RWPE1 (cell line): ENCODE results near the gene DOCK4.

Experiments
- CTCF ChIA-PET: fragments of 350-600 bp; sonication (Branson Sonifier 250); formaldehyde crosslinking; extraction: SDS; loops from one replicate; lab custom pipeline; 2021; lab: Yijun Ruan, JAX
- POLR2A ChIA-PET: fragments of 400-600 bp; formaldehyde crosslinking; extraction: SDS; loops from one replicate; lab custom pipeline; 2020; ENCODE audit warnings: antibody characterized with exemption; ENCODE audit not compliant: low non-redundant PET; lab: Yijun Ruan, JAX
- DNase-seq: peaks from one replicate; pipeline ENCODE4 v3.0.0; 2012; ENCODE audit warnings: low spot score
- H3K27ac ChIP-seq: fragments of 450-650 bp; 2 replicates; pipeline ENCODE4 v1.5.1; 2017
- TF ChIP-seq, protein P1 (sequence below): fragments of 450-650 bp; conservative IDR thresholded peaks from 2 replicates; pipeline ENCODE4 v1.5.1; 2017; ENCODE audit warnings: low read depth, mild to moderate bottlenecking

Gene DOCK4

DNA sequence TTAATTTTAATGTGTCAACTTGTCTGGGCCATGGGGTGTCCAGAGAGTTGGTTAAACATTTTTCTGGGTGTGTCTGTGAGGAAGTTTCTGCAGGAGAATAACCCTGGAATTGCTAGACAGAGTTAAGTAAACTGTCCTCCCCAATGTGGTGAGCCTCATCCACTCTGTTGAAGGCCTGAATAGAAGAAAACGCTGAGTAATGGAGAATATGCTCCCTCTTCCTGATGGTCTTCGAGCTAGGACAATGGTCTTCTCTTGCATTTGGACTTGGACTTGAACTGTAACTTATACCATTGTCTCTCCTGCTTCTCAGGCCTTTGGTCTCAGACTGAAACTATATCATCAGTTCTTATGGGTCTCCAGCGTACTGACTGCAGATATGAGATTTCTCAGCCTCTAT, 347.9 kb downstream of the DOCK4 start:
- POLR2A ChIA-PET: no interaction called here
- DNase-seq: no peak
- TF ChIP-seq, protein P1, sequence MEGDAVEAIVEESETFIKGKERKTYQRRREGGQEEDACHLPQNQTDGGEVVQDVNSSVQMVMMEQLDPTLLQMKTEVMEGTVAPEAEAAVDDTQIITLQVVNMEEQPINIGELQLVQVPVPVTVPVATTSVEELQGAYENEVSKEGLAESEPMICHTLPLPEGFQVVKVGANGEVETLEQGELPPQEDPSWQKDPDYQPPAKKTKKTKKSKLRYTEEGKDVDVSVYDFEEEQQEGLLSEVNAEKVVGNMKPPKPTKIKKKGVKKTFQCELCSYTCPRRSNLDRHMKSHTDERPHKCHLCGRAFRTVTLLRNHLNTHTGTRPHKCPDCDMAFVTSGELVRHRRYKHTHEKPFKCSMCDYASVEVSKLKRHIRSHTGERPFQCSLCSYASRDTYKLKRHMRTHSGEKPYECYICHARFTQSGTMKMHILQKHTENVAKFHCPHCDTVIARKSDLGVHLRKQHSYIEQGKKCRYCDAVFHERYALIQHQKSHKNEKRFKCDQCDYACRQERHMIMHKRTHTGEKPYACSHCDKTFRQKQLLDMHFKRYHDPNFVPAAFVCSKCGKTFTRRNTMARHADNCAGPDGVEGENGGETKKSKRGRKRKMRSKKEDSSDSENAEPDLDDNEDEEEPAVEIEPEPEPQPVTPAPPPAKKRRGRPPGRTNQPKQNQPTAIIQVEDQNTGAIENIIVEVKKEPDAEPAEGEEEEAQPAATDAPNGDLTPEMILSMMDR: no peak
- CTCF ChIA-PET: interaction anchor here (0.5 to 1.2 kb wide), 3 partner anchors 95 to 562 kb away, joined by 3 to 7 read pairs (median 5); no protein-coding TSS in a partner anchor
- H3K27ac ChIP-seq: no peak overlapping the region

- no peak overlapping the region for H3K27ac ChIP-seq
- TF ChIP-seq, protein P1: no peak
- DNase-seq: no peak
- POLR2A ChIA-PET: no interaction called here
- CTCF ChIA-PET: interaction anchor here (0.7 to 4.0 kb wide), 8 partner anchors 8 to 560 kb away, joined by 3 to 22 read pairs (median 3); no protein-coding TSS in a partner anchor
Observed at GRCh38 chr7:111855842-111856227, 350.4 kb downstream of the DOCK4 start.

DNA sequence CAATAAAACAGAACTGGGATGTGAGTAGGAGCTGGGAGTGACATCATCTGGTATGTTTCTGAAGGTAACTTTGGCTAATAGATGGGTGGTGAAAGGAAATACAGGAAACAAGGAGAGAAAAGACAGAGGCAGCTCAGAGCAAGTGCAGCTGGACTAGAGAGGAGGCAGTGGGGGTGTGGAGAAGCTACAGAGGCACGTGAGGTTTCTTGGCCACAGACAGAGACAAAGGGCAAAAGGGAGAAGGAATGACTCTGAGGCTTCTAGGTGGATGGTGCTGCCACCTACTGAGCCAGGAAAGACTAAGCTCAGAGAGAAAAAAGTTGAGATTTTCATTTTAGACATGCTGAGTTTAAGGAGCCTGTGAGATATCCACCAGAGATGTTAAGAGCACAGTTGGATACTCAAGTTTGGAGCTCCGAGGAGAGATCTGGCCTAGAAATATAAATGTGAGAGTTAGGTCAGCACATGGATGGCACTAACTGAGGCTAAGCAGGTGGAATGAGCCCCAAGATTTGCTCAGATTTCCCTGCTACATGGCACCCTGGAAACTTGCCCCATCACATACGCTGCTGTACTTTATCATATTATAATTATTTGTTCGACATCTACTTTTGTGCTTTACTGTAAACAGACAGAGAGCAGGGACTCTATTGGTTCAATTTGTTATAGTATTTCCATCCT, 350.9 kb downstream of the DOCK4 start:
- no peak overlapping the region for H3K27ac ChIP-seq
- DNase-seq: peak; percentile 27
- TF ChIP-seq, protein P1: peak; percentile 42
- ChIA-PET POLR2A (no interaction called here), CTCF (interaction anchor here (0.6 to 4.0 kb wide), 12 partner anchors 8 to 560 kb away, joined by 3 to 22 read pairs (median 3); no protein-coding TSS in a partner anchor)

DNA sequence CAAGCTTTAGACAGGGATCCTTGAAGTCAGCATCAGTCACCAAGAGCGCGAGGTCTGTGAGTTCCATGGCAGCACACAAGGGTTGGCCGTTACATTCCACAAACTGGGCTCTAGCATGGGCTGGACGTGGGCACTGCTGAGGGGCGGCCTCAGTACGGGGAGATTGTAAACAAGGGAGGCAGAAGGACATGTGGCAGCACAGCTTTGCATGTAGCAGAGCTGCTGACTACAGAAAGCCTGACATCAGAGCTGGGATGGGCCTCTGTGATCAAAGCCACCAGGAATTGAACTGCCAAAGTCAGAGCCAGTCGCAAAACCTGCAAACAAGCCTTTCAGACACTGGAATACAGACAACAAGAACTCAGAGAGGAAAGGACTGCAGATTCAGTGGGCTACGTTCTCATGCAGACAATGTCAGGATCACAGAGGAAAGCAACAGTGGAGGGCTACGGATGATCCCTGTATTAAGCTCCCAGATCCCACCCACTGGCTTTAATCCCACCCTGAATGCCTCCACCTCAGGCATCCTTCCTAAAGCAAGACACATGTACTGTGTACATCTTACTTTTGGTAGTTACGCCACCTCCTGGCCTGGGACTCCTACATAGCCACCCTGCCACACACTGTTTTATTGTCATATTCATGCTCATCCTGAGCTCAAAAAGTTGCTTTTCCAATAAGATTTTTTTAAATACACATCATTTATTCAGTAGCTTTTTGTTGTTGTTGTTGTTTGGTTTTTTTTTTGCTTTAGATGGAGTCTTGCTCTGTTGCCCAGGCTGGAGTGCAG, 352.8 kb downstream of the DOCK4 start:
- CTCF ChIA-PET: interaction anchor here (0.6 to 4.0 kb wide), 7 partner anchors 10 to 555 kb away, joined by 3 to 22 read pairs (median 3); no protein-coding TSS in a partner anchor
- DNase-seq: no peak
- TF ChIP-seq, protein P1: no peak
- H3K27ac ChIP-seq: no peak overlapping the region
- POLR2A ChIA-PET: no interaction called here

GRCh38 chr7:111852081-111852480, 354.1 kb downstream of the DOCK4 start:
- TF ChIP-seq, protein P1: no peak
- H3K27ac ChIP-seq: no peak overlapping the region

GRCh38 chr7:111846898-111847297, 359.3 kb downstream of the DOCK4 start:
- no peak overlapping the region for H3K27ac ChIP-seq
- TF ChIP-seq, protein P1: no peak
- POLR2A ChIA-PET: no interaction called here
- CTCF ChIA-PET: no interaction called here
- no peak for DNase-seq

More at GRCh38 chr7:111852081-111852480, 354.1 kb downstream of the DOCK4 start:
- DNase-seq: no peak
- POLR2A ChIA-PET: no interaction called here
- CTCF ChIA-PET: interaction anchor here (0.6 to 0.7 kb wide), 2 partner anchors 34 to 139 kb away, joined by 4 to 5 read pairs; no protein-coding TSS in a partner anchor
